ENCODE measurements around the gene PAK4.
"Not testable (repeated sequence)": the region's sequence is repeated elsewhere in the genome, so short reads cannot be mapped to it uniquely, and the experiment has no call there.

The PAK4 gene

GRCh38 chr19:39099341-39099740, 26.2 kb upstream of the PAK4 start:
- no peak for DNase-seq (ENCODE audit: low read depth in 3 of 3, low spot score in 1 of 3)

- DNase-seq (ENCODE audit: low read depth in 3 of 3, low spot score in 1 of 3), result no peak
Observed at GRCh38 chr19:39100500-39101166, 25.0 kb upstream of the PAK4 start.

- no peak for DNase-seq (ENCODE audit: low read depth in 3 of 3, low spot score in 1 of 3)
Observed at GRCh38 chr19:39103151-39103550, 22.4 kb upstream of the PAK4 start.

GRCh38 chr19:39104186-39104596, 21.4 kb upstream of the PAK4 start:
- DNase-seq (ENCODE audit: low read depth in 3 of 3, low spot score in 1 of 3), result no peak

- DNase-seq (ENCODE audit: low read depth in 3 of 3, low spot score in 1 of 3), result no peak
Observed at GRCh38 chr19:39106194-39106593, 19.4 kb upstream of the PAK4 start.

GRCh38 chr19:39109641-39110040, 15.9 kb upstream of the PAK4 start:
- no peak for DNase-seq (ENCODE audit: low read depth in 3 of 3, low spot score in 1 of 3)

- peak; percentile 31 to 68 (median 52) for DNase-seq (ENCODE audit: low read depth in 3 of 3, low spot score in 1 of 3)
Observed at GRCh38 chr19:39110263-39110967, 15.2 kb upstream of the PAK4 start.

GRCh38 chr19:39111593-39112199, 13.9 kb upstream of the PAK4 start:
- DNase-seq (ENCODE audit: low read depth in 3 of 3, low spot score in 1 of 3), result no peak

- DNase-seq (ENCODE audit: low read depth in 3 of 3, low spot score in 1 of 3), result no peak
Observed at GRCh38 chr19:39112338-39112890, 13.2 kb upstream of the PAK4 start.

- DNase-seq (ENCODE audit: low read depth in 3 of 3, low spot score in 1 of 3), result no peak
Observed at GRCh38 chr19:39113199-39113598, 12.4 kb upstream of the PAK4 start.

GRCh38 chr19:39115105-39115847, 10.3 kb upstream of the PAK4 start:
- DNase-seq (ENCODE audit: low read depth in 3 of 3, low spot score in 1 of 3), result no peak

GRCh38 chr19:39117023-39117422, 8.6 kb upstream of the PAK4 start:
- DNase-seq (ENCODE audit: low read depth in 3 of 3, low spot score in 1 of 3), result not testable (repeated sequence)

GRCh38 chr19:39119830-39120229, 5.8 kb upstream of the PAK4 start:
- no peak for DNase-seq (ENCODE audit: low read depth in 3 of 3, low spot score in 1 of 3)

GRCh38 chr19:39122934-39123731, 2.5 kb upstream of the PAK4 start:
- no peak for DNase-seq (ENCODE audit: low read depth in 3 of 3, low spot score in 1 of 3)

- DNase-seq (ENCODE audit: low read depth in 3 of 3, low spot score in 1 of 3), result no peak
Observed at GRCh38 chr19:39124136-39124764, 1.3 kb upstream of the PAK4 start.

- DNase-seq (ENCODE audit: low read depth in 3 of 3, low spot score in 1 of 3), result no peak
Observed at GRCh38 chr19:39125199-39125553, 410 bp upstream of the PAK4 start.

GRCh38 chr19:39126312-39127187, 964 bp downstream of the PAK4 start:
- no peak for DNase-seq (ENCODE audit: low read depth in 3 of 3, low spot score in 1 of 3)

- no peak for DNase-seq (ENCODE audit: low read depth in 3 of 3, low spot score in 1 of 3)
Observed at GRCh38 chr19:39127812-39128515, 2.4 kb downstream of the PAK4 start.
